MG63 (cell line): Measurements from ENCODE around the gene WDR33. TPM values are rescaled to one million over a fixed set of nuclear protein-coding genes. Genes with fewer than 3 reads are reported as not detected.

Experiments used
- DNase-seq: peaks from one replicate; pipeline ENCODE4 v3.0.0-alpha.2; 2020
- H3K27me3 ChIP-seq: fragments of 250-450 bp; sonication (Bioruptor Pico); 2 replicates; pipeline ENCODE4 v1.5.1; 2020; ENCODE audit warnings: mild to moderate bottlenecking, moderate library complexity
- H3K36me3 ChIP-seq: fragments of 250-450 bp; sonication (Bioruptor Pico); 2 replicates; pipeline ENCODE4 v1.5.1; 2020; ENCODE audit warnings: mild to moderate bottlenecking, moderate library complexity
- H3K4me3 ChIP-seq: fragments of 250-450 bp; sonication (Bioruptor Pico); 2 replicates; pipeline ENCODE4 v1.5.1; 2020; ENCODE audit warnings: mild to moderate bottlenecking, moderate library complexity
- H3K9me3 ChIP-seq: fragments of 250-450 bp; sonication (Bioruptor Pico); 2 replicates; pipeline ENCODE4 v1.5.1; 2020; ENCODE audit warnings: mild to moderate bottlenecking, moderate library complexity
- total RNA-seq: library from RNA; depleted of rRNA; stranded (reverse); fragments of >200 nt; shearing (Covaris generic); gene quantifications from 2 replicates; pipeline ENCODE4 v1.2.3, GENCODE V29; 2014; ENCODE audit warnings: low replicate concordance

The WDR33 gene
- total RNA-seq, 1 experiment from 2014 or later, result 21.9 TPM

- no peaks in the 10 kb centered on the region for H3K9me3 ChIP-seq
- peak; percentile 69 for DNase-seq
- peak within 1 kb of the TSS; percentile 48 for H3K4me3 ChIP-seq
- H3K36me3 ChIP-seq, result no peaks in the 10 kb centered on the region
- no peaks in the 10 kb centered on the region for H3K27me3 ChIP-seq
Observed at GRCh38 chr2:127675331-127676261, 135.4 kb downstream of the WDR33 start, which contains the start of gene LIMS2. LIMS2 (minus strand) TSS chr2:127675530; CDS start chr2:127675024, 506 bp downstream.

- H3K36me3 ChIP-seq, result no peaks in the 10 kb centered on the region
- DNase-seq, result peak; percentile 42
- H3K9me3 ChIP-seq, result no peaks in the 10 kb centered on the region
- no peaks in the 10 kb centered on the region for H3K27me3 ChIP-seq
- peak overlapping the region; percentile 24; the same call in 1 of the 2 replicates for H3K4me3 ChIP-seq
Observed at GRCh38 chr2:127674241-127675209, 136.4 kb downstream of the WDR33 start.

GRCh38 chr2:127673291-127674069 lies 137.5 kb downstream of the WDR33 start:
- H3K27me3 ChIP-seq, result no peaks in the 10 kb centered on the region
- no peaks in the 10 kb centered on the region for H3K36me3 ChIP-seq
- no peaks in the 10 kb centered on the region for H3K9me3 ChIP-seq
- no peak for DNase-seq
- no peak overlapping the region for H3K4me3 ChIP-seq

GRCh38 chr2:127672341-127673224 lies 138.4 kb downstream of the WDR33 start:
- DNase-seq, result no peak
- Histone ChIP-seq H3K36me3 (no peaks in the 10 kb centered on the region), H3K27me3 (no peaks in the 10 kb centered on the region), H3K9me3 (peaks cover 4% of the 10 kb centered on the region; the same call in 1 of the 2 replicates), H3K4me3 (no peak overlapping the region)

- Histone ChIP-seq H3K36me3 (no peaks in the 10 kb centered on the region), H3K4me3 (no peak overlapping the region), H3K27me3 (no peaks in the 10 kb centered on the region), H3K9me3 (peaks cover 4% of the 10 kb centered on the region; the same call in 1 of the 2 replicates)
- no peak for DNase-seq
Observed at GRCh38 chr2:127671557-127672302, 139.2 kb downstream of the WDR33 start.

GRCh38 chr2:127670957-127671290 lies 140.0 kb downstream of the WDR33 start:
- H3K36me3 ChIP-seq, result no peaks in the 10 kb centered on the region
- no peaks in the 10 kb centered on the region for H3K27me3 ChIP-seq
- no peak for DNase-seq
- no peak overlapping the region for H3K4me3 ChIP-seq
- peaks cover 4% of the 10 kb centered on the region; the same call in 1 of the 2 replicates for H3K9me3 ChIP-seq

- DNase-seq, result no peak
Observed at GRCh38 chr2:127670055-127670956, 140.7 kb downstream of the WDR33 start.

GRCh38 chr2:127669056-127669455 lies 141.9 kb downstream of the WDR33 start:
- DNase-seq, result no peak
- Histone ChIP-seq H3K27me3 (no peaks in the 10 kb centered on the region), H3K9me3 (peaks cover 4% of the 10 kb centered on the region; the same call in 1 of the 2 replicates), H3K36me3 (no peaks in the 10 kb centered on the region), H3K4me3 (no peak overlapping the region)

More at GRCh38 chr2:127670055-127670956, 140.7 kb downstream of the WDR33 start:
- Histone ChIP-seq H3K36me3 (no peaks in the 10 kb centered on the region), H3K4me3 (no peak overlapping the region), H3K9me3 (peaks cover 4% of the 10 kb centered on the region; the same call in 1 of the 2 replicates), H3K27me3 (no peaks in the 10 kb centered on the region)

- Histone ChIP-seq H3K36me3 (no peaks in the 10 kb centered on the region), H3K9me3 (peaks cover 4% of the 10 kb centered on the region; the same call in 1 of the 2 replicates), H3K27me3 (no peaks in the 10 kb centered on the region), H3K4me3 (no peak overlapping the region)
- DNase-seq, result no peak
Observed at GRCh38 chr2:127665267-127665893, 145.6 kb downstream of the WDR33 start.

- H3K9me3 ChIP-seq, result peaks cover 4% of the 10 kb centered on the region; the same call in 1 of the 2 replicates
- no peaks in the 10 kb centered on the region for H3K36me3 ChIP-seq
- no peaks in the 10 kb centered on the region for H3K27me3 ChIP-seq
- H3K4me3 ChIP-seq, result no peak overlapping the region
- no peak for DNase-seq
Observed at GRCh38 chr2:127664895-127665225, 146.1 kb downstream of the WDR33 start.

- no peak for DNase-seq
- Histone ChIP-seq H3K9me3 (peaks cover 4% of the 10 kb centered on the region; the same call in 1 of the 2 replicates), H3K4me3 (no peak overlapping the region), H3K27me3 (no peaks in the 10 kb centered on the region), H3K36me3 (no peaks in the 10 kb centered on the region)
Observed at GRCh38 chr2:127664065-127664894, 146.7 kb downstream of the WDR33 start.

- H3K4me3 ChIP-seq, result no peak overlapping the region
- no peak for DNase-seq
- H3K9me3 ChIP-seq, result peaks cover 4% of the 10 kb centered on the region; the same call in 1 of the 2 replicates
- no peaks in the 10 kb centered on the region for H3K36me3 ChIP-seq
- H3K27me3 ChIP-seq, result no peaks in the 10 kb centered on the region
Observed at GRCh38 chr2:127663566-127664064, 147.4 kb downstream of the WDR33 start.
